PFSK-1 (cell line): ENCODE measurements around the gene ZNF133.

Experiments used
- FOXP2 ChIP-seq: optimal IDR thresholded peaks from 2 replicates; pipeline ENCODE3; 2011; ENCODE audit warnings: borderline replicate concordance, control low read depth, inconsistent platforms; ENCODE audit not compliant: insufficient read depth; ENCODE audit errors: extremely low read length, extremely low read depth
- POLR2AphosphoS5 ChIP-seq: IDR thresholded peaks from 2 replicates; pipeline ENCODE4 v1.6.1; 2012; ENCODE audit warnings: low read depth, mild to moderate bottlenecking, control low read depth, low read length, moderate library complexity
- REST ChIP-seq, 2 experiments: IDR thresholded peaks; 2 replicates each; pipeline versions ENCODE4 v1.6.1 to v1.8.0; 2011 to 2012; ENCODE audit warnings: low read depth in 2 of 2, low read length in 2 of 2, control low read depth in 1 of 2, inconsistent platforms in 1 of 2, mild to moderate bottlenecking in 1 of 2, moderate library complexity in 1 of 2; ENCODE audit not compliant: insufficient read depth in 1 of 2
- SIN3A ChIP-seq: IDR thresholded peaks from 2 replicates; pipeline ENCODE4 v1.6.1; 2012; ENCODE audit warnings: mild to moderate bottlenecking, low read length, moderate library complexity, borderline replicate concordance; ENCODE audit not compliant: insufficient read depth
- TAF1 ChIP-seq: IDR thresholded peaks from 2 replicates; pipeline ENCODE4 v1.6.1; 2012; ENCODE audit warnings: low read length, control low read depth, borderline replicate concordance; ENCODE audit not compliant: insufficient read depth

The ZNF133 gene

DNA sequence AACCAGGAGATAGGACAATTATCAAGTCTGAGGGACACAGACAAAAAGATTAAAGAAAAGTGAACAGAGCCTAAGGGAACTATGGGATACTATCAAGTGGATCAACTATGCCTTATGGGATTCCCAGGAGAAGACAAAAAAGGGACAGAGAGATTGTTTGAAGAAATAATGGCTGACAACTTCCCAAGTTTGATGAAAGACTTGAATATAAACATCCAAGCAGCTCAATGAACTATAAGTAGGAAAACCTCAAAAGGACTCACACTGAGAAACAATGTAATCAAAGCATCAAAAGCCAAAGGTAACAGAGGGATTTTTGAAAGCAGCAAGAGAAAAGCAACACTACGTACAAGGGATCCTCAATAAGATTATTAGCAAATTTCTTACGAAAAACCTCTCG, 11.0 kb downstream of the ZNF133 start:
- TF ChIP-seq SIN3A = no peak
- no peak for TF ChIP-seq TAF1
- no peak for TF ChIP-seq POLR2AphosphoS5
- no peak for TF ChIP-seq REST (IDR thresholded peaks at IDR 0.05; ENCODE audit: insufficient read depth in 1 of 2, low read depth in 2 of 2, low read length in 2 of 2)
- TF ChIP-seq FOXP2 = no peak

GRCh38 chr20:18304618-18305017, 16.3 kb downstream of the ZNF133 start:
- TF ChIP-seq POLR2AphosphoS5 (no peak), FOXP2 (no peak)

GRCh38 chr20:18307301-18307700, 19.0 kb downstream of the ZNF133 start:
- TF ChIP-seq SIN3A (no peak), TAF1 (no peak)

DNA sequence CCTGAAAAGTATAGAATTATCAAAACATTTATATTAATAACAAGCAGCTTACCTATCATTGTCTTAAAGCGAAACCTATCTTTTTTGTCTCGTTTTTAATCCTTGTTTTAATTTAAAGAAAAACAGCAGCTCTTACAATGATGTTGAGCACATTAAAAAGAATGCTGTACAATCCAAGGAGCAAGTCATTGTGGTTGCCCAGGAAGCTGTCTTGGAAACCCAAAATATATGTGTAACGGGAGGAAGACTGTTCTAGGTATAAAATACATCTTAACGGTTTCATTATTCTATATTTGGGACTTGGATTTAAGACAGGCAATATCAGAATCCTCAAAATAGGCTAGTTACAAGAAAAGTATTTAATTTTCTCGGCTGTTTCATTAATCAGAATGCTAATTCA, 21.7 kb downstream of the ZNF133 start:
- TF ChIP-seq TAF1 = no peak
- TF ChIP-seq POLR2AphosphoS5 = no peak
- no peak for TF ChIP-seq REST (IDR thresholded peaks at IDR 0.05; ENCODE audit: insufficient read depth in 1 of 2, low read depth in 2 of 2, low read length in 2 of 2)
- TF ChIP-seq SIN3A = no peak
- TF ChIP-seq FOXP2 = no peak

DNA sequence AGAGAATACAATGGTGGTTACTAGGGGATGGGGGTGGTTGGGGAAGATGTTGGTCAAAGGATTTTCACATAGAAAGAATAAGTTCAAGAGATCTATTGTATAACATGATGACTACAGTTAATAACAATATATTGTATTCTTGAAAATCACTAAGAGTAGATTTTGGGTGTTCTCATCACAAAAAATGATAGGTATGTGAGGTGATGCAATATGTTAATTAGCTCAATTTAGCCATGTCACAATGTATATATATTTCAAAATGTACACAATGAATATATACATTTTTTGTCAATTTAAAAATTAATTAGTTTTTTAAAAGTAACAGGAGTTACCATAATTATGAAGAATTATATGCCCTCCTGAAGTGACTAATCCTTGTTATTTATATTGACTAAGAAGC, 22.3 kb downstream of the ZNF133 start:
- no peak for TF ChIP-seq FOXP2
- TF ChIP-seq SIN3A = no peak

DNA sequence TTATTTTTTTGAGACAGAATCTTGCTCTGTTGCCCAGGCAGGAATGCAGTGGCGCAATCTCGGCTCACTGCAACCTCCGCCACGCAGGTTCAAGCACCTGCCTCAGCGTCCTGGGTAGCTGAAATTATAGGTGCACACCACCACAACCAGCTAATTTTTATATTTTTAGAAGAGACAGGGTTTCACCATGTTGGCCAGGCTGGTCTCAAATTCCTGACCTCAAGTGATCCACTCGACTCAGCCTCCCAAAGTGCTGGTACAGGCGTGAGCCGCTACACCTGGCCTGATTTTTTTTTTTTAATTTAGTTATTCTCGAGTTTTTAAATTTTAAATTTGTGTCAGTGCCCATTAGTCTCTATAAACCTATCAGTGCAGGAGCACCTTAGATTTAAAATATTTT, 24.4 kb downstream of the ZNF133 start:
- TF ChIP-seq POLR2AphosphoS5 (no peak), FOXP2 (no peak), REST (IDR thresholded peaks at IDR 0.05; ENCODE audit: insufficient read depth in 1 of 2, low read depth in 2 of 2, low read length in 2 of 2) (no peak), SIN3A (no peak), TAF1 (no peak)

- TF ChIP-seq SIN3A = no peak
- no peak for TF ChIP-seq POLR2AphosphoS5
- no peak for TF ChIP-seq FOXP2
- no peak for TF ChIP-seq REST (IDR thresholded peaks at IDR 0.05; ENCODE audit: insufficient read depth in 1 of 2, low read depth in 2 of 2, low read length in 2 of 2)
- no peak for TF ChIP-seq TAF1
Observed at GRCh38 chr20:18313411-18313810, 25.1 kb downstream of the ZNF133 start.
